ENCODE measurements around the gene GON7.

- TF ChIP-seq CTCF (IDR thresholded peaks at IDR 0.05; ENCODE audit: low read depth, low read length, poor library complexity, severe bottlenecking), result no peak
- no peak for TF ChIP-seq EZH2phosphoT487 (IDR thresholded peaks at IDR 0.05; ENCODE audit: borderline replicate concordance, low read length)
Observed at GRCh38 chr14:93234798-93235197, 27.9 kb upstream of the GON7 start.

All from DOHH2 (cell line).